Urinary bladder (tissue), 4 donors: ENCODE results near the gene ZNF488. TPM values are rescaled to one million over a fixed set of nuclear protein-coding genes. Genes with fewer than 3 reads are reported as not detected.

Experiments used
- DNase-seq: peaks from one replicate; pipeline ENCODE4 v3.0.0-alpha.2; 2015; ENCODE audit errors: extremely low spot score
- H3K27ac ChIP-seq: one replicate; pipeline ENCODE4 v1.5.1; 2013; ENCODE audit warnings: low read depth, mild to moderate bottlenecking, moderate library complexity
- H3K36me3 ChIP-seq: one replicate; pipeline ENCODE4 v1.6.1; 2013; ENCODE audit warnings: mild to moderate bottlenecking, moderate library complexity; ENCODE audit not compliant: insufficient read depth
- H3K4me1 ChIP-seq: one replicate; pipeline ENCODE4 v1.6.1; 2013; ENCODE audit warnings: mild to moderate bottlenecking, moderate library complexity; ENCODE audit not compliant: insufficient read depth
- H3K4me3 ChIP-seq: one replicate; pipeline ENCODE4 v1.5.1; 2013; ENCODE audit warnings: low read depth, low read length
- WGBS: extraction: QIAGEN DNeasy Blood & Tissue Kit; methylation state at CpG from one replicate; pipeline ENCODE4 v1.1.7; 2013; 5-methylcytosine and 5-hydroxymethylcytosine counted together
- polyA plus RNA-seq: library from polyadenylated mRNA; stranded (reverse); fragments of 200-250 nt; gene quantifications from one replicate; pipeline ENCODE4 v1.2.3, GENCODE V29; 2013
- total RNA-seq: library from RNA; depleted of rRNA; stranded (reverse); fragments of >200 nt; gene quantifications from one replicate; pipeline ENCODE4 v1.2.3, GENCODE V29; 2014
- donor health status: healthy with polysubstance abuse.
- donor health status: healthy.

The ZNF488 gene
- total and polyA plus RNA-seq, 2 donors: 0.41 to 0.63 TPM

GRCh38 chr10:47337310-47337709, 46.8 kb downstream of the ZNF488 start:
- WGBS: 64% methylated on average over 4 of the region's 4 CpGs
- Histone ChIP-seq H3K36me3 (no peaks in the 10 kb centered on the region), H3K27ac (no peak overlapping the region), H3K4me3 (no peak overlapping the region), H3K4me1 (no peaks in the 10 kb centered on the region)
- no peak for DNase-seq

DNA sequence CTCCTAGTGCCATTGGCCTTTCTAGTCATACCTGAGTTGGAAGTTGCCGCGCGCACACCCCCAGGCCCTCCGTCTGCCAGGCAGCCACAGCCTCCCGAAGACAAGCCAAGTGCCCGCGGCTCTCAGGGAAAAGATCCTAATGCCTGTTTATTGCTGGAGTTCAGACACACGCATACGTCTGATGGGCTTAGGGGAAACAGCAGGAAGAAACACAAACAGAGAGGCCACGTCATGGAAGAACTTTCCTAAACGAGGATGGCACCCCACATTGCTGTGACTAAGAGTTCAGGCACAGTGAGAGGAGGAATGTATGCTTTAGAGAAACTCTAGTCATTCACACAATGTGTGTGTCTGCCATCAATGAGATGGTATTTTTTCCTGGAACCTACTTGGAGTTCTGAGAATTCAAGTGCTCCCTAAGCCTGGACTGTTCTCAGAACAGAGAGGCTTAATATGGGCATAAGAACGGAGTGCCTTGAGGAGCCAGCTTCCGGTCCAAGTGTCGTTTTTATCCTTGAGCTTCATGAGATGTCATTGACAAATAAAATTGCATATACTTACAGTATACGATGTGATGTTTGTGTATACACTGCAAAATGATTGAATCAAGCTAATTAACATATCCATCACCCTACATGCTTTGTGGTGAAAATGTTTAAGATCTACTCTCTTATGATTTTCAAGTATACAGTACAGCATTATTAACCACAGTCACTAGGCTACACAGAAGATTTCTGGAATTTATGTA, 47.5 kb downstream of the ZNF488 start:
- no peaks in the 10 kb centered on the region for H3K36me3 ChIP-seq
- no peak overlapping the region for H3K27ac ChIP-seq
- WGBS: 54% methylated on average over 15 of the region's 15 CpGs
- DNase-seq: no peak
- H3K4me3 ChIP-seq: no peak overlapping the region
- no peaks in the 10 kb centered on the region for H3K4me1 ChIP-seq

DNA sequence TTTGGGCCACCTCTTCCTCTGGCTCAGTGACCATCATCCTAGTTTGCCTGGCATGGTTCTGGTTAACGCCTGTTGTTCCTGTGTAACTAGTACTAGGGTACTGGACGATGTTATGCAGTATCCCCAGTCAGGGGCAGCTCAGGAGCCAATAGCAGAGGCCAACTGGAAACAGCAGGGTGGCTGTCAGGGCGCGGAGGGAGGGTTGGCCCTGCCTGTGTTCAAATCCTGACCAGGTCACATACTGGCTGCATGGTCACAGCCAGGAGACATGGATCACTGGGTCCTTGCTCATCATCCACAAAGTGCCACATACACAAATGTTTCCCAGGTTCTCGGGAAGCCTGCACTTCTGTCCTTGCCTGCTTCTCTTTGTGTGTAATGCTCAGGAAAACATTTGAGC, 48.2 kb downstream of the ZNF488 start:
- H3K4me1 ChIP-seq: no peaks in the 10 kb centered on the region
- no peak overlapping the region for H3K4me3 ChIP-seq
- 94% methylated on average over 5 of the region's 5 CpGs for WGBS
- DNase-seq: no peak
- H3K36me3 ChIP-seq: no peaks in the 10 kb centered on the region
- H3K27ac ChIP-seq: no peak overlapping the region

GRCh38 chr10:47334466-47335295, 49.4 kb downstream of the ZNF488 start:
- no peaks in the 10 kb centered on the region for H3K4me1 ChIP-seq
- WGBS: 86% methylated on average over 8 of the region's 8 CpGs
- DNase-seq: no peak
- no peak overlapping the region for H3K27ac ChIP-seq
- H3K4me3 ChIP-seq: no peak overlapping the region
- no peaks in the 10 kb centered on the region for H3K36me3 ChIP-seq

DNA sequence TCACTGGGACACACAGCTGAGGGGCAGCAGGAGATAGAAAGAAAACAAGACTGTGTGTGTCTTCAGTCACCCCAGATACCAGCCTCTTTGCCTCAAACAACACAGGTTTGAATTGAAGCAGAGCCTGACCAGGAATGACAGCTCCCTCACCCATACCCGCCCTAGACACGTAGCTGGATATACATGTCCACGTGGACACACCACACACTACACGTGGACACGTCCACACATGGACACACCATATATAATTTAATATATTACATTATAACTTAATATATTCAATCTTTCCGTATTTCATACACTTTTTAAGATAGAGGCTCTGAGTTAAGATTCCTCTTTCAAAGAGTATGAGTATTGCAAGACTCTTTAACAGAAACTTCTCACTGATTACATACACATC, 50.6 kb downstream of the ZNF488 start:
- 91% methylated on average over 6 of the region's 6 CpGs for WGBS
- no peak for DNase-seq
- Histone ChIP-seq H3K4me3 (no peak overlapping the region), H3K27ac (no peak overlapping the region), H3K4me1 (no peaks in the 10 kb centered on the region), H3K36me3 (no peaks in the 10 kb centered on the region)

DNA sequence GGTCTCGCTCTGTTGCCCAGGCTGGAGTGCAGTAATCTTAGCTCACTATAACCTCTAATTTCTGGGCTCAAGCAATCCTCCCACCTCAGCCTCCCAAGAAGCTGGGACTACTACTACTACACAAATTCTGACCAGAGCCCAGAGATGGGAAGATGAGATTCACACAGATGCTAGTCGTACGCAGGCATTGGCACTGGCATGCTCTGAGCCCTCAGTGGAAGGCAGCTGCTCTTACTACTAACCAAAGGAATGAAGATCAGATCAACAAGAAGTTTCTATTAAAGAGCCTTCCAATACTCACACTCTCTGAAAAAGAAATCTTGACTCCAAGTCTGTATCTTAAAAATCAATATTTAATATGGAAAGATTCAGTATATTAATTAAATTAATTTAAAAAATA, 51.1 kb downstream of the ZNF488 start:
- H3K4me1 ChIP-seq: no peaks in the 10 kb centered on the region
- H3K4me3 ChIP-seq: no peak overlapping the region
- H3K27ac ChIP-seq: no peak overlapping the region
- DNase-seq: no peak
- 56% methylated on average over 3 of the region's 3 CpGs for WGBS
- no peaks in the 10 kb centered on the region for H3K36me3 ChIP-seq

DNA sequence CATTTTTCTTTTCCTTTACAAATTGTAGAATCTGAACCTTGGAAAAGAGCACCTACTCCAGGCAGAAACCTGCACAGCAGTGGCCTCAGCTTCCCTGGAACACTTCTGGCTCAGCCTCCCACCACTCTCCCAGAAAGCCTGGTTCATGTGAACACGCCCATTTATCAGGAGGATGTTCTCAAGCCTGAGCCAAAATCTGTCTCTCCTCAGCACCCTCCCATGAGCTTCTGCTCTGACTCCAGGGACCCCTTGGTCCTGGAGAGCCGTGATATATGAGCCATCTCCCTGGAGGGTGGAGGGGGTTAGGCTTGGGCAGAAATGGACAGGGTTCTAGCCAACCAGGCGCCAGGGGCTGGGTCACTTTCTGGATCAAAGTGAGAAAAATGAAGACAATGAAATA, 51.7 kb downstream of the ZNF488 start:
- 78% methylated on average over 3 of the region's 3 CpGs for WGBS
- no peaks in the 10 kb centered on the region for H3K4me1 ChIP-seq
- H3K27ac ChIP-seq: no peak overlapping the region
- no peak for DNase-seq
- no peak overlapping the region for H3K4me3 ChIP-seq
- no peaks in the 10 kb centered on the region for H3K36me3 ChIP-seq

GRCh38 chr10:47331954-47332353, 52.1 kb downstream of the ZNF488 start:
- no peak for DNase-seq
- no peaks in the 10 kb centered on the region for H3K4me1 ChIP-seq
- H3K4me3 ChIP-seq: no peak overlapping the region
- H3K27ac ChIP-seq: no peak overlapping the region
- H3K36me3 ChIP-seq: no peaks in the 10 kb centered on the region
- 79% methylated on average over 7 of the region's 7 CpGs for WGBS

- no peaks in the 10 kb centered on the region for H3K36me3 ChIP-seq
- 97% methylated on average over 9 of the region's 9 CpGs for WGBS
- no peaks in the 10 kb centered on the region for H3K4me1 ChIP-seq
- no peak overlapping the region for H3K27ac ChIP-seq
- DNase-seq: no peak
- H3K4me3 ChIP-seq: no peak overlapping the region
Observed at GRCh38 chr10:47331491-47331890, 52.6 kb downstream of the ZNF488 start.

- no peaks in the 10 kb centered on the region for H3K4me1 ChIP-seq
- no peaks in the 10 kb centered on the region for H3K36me3 ChIP-seq
- 80% methylated on average over 3 of the region's 3 CpGs for WGBS
- no peak overlapping the region for H3K4me3 ChIP-seq
- DNase-seq: no peak
- H3K27ac ChIP-seq: no peak overlapping the region
Observed at GRCh38 chr10:47330804-47331203, 53.3 kb downstream of the ZNF488 start.

DNA sequence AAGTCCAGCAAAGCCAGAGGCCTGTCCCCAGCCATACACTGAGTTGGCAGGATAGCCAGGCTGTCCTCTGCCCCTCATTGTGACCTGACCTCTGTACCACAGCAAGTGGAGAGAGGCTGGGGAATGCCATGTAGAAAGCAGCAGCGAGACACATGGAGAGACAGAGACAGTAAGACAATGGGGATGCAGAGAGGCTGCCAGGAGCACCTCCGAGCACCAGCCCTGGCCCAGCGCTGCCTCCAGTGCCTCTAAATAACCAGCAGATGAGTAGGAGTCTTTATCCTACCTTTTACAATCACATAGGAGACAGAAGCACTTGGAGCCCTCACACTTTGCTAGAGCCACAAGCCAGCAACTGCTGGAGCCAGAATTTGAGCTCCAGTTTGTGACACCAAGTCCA, 53.7 kb downstream of the ZNF488 start:
- Histone ChIP-seq H3K27ac (no peak overlapping the region), H3K4me1 (no peaks in the 10 kb centered on the region), H3K4me3 (no peak overlapping the region), H3K36me3 (no peaks in the 10 kb centered on the region)
- WGBS: 94% methylated on average over 3 of the region's 3 CpGs
- DNase-seq: no peak

- WGBS: 91% methylated on average over 4 of the region's 4 CpGs
- Histone ChIP-seq H3K36me3 (no peaks in the 10 kb centered on the region), H3K27ac (no peak overlapping the region), H3K4me3 (no peak overlapping the region), H3K4me1 (no peaks in the 10 kb centered on the region)
- no peak for DNase-seq
Observed at GRCh38 chr10:47329855-47330254, 54.2 kb downstream of the ZNF488 start.

GRCh38 chr10:47326927-47327330, 57.2 kb downstream of the ZNF488 start:
- H3K4me3 ChIP-seq: no peak overlapping the region
- no peaks in the 10 kb centered on the region for H3K36me3 ChIP-seq
- DNase-seq: no peak
- H3K4me1 ChIP-seq: no peaks in the 10 kb centered on the region
- WGBS: 83% methylated on average over 11 of the region's 11 CpGs
- no peak overlapping the region for H3K27ac ChIP-seq

GRCh38 chr10:47326306-47326926, 57.7 kb downstream of the ZNF488 start:
- Histone ChIP-seq H3K4me3 (no peak overlapping the region), H3K4me1 (no peaks in the 10 kb centered on the region), H3K27ac (no peak overlapping the region), H3K36me3 (no peaks in the 10 kb centered on the region)
- DNase-seq: no peak
- 70% methylated on average over 5 of the region's 5 CpGs for WGBS
